Non-pigmented ciliary epithelial cell (primary cell): ENCODE data around the gene IGFBPL1.
"Not testable (repeated sequence)": the region's sequence is repeated elsewhere in the genome, so short reads cannot be mapped to it uniquely, and the experiment has no call there.

Source experiments
- DNase-seq: peaks from one replicate; pipeline ENCODE4 v3.0.0-alpha.2; 2010; ENCODE audit warnings: low read depth

IGFBPL1 gene, protein sequence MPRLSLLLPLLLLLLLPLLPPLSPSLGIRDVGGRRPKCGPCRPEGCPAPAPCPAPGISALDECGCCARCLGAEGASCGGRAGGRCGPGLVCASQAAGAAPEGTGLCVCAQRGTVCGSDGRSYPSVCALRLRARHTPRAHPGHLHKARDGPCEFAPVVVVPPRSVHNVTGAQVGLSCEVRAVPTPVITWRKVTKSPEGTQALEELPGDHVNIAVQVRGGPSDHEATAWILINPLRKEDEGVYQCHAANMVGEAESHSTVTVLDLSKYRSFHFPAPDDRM

DNA sequence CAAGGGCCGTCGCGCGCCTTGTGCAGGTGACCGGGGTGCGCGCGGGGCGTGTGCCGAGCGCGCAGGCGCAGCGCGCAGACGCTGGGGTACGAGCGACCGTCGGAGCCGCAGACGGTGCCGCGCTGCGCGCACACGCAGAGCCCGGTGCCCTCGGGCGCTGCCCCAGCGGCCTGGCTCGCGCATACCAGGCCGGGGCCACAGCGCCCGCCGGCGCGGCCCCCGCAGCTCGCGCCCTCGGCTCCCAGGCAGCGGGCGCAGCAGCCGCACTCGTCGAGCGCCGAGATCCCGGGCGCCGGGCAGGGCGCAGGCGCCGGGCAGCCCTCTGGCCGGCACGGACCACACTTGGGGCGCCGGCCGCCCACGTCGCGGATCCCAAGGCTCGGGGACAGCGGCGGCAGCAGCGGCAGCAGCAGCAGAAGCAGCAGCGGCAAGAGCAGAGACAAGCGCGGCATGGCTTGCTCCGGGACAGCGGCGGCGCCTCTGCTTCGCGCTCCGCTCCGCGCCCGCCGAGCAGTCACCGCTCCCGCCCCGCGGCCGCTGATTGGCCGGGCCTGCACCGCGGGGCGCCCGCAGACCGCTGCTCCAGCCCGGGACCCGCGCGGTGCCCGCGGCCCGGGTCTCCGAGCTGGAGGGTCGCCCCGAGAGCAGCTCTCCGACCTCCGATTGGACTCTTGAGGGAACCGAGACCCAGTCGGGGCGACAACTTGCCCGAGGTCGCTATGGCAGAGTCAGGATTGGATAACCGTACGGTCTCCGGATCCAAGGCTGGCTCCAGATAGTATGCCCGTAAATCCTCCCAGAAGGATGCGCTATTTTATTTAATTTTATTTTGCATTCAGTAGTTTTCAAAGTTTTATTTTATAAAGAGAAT is at the start of gene IGFBPL1:
Gene IGFBPL1 (minus strand): TSS at position 482 of the 871 bp plus-strand sequence. CDS start 30 bp downstream, at position 452.
- no peak for DNase-seq

DNA sequence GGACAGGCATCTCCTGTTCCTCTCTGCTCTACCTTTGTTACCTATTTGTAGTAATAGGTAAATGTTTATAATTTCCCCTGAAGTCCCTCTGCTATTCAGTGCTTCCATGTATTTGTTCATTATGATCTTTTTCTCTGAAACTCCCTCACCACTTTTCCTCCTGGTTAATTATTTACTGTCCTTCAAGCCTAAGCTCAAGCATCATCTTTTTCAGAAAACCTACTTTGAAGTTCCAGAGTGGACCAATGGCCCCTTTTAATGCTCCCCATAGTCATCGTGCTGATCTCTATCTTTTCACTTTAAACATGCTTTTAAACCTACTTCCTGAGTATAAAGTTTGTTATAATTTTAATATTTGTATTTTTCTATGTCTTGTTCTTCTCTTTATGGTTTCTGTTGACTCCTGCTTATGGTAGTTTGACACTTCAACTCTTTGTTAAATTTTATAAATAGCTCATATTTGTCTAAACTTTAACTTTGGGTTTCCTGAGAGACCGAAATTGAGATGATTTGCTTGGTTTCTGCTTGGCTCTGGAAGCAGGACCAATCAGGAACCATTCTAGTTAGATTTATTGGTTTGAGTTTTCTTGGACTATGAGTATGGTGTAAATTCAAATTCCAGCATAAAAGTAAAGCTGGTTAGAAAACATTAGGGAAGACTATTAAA is 48.5 kb upstream of the IGFBPL1 start:
- DNase-seq, result not testable (repeated sequence)

DNA sequence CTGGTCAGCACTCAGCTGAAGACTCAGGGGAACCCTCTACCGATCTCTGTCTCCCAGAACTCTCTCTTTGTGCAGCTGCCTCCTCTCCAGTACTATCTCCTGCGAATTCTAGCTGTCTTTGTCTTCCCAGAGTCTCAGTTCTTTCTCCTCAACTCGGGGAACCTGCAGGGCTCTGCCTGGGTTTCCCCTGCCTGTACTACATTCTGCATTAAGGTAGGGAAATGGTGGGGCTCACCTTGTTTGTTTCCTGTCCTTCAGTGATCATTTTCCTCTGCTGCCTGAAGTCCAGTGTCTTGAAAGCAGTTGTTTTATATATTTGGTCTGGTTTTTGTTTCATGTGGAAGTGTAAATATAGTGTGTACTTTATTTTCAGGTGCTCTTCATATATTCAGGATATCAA is 43.1 kb upstream of the IGFBPL1 start:
- DNase-seq, result no peak

DNA sequence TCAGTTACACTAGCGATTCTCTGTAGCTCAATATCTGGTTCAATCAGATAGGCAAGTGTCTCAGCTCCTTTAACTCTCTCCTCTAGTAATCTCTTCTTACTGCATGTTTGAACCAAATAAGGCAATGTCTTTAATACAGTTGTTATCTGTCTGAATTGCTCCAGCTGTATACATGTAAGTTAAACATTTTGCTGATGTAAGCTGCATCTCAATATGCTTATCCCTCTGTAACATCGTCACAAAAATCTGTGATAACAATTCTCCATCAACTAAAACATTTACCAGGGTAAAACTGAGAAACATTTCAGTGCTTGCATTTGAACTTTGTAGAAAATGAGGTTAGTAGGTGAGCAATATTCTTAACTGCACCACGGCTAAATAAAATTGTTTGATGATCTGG is 29.6 kb upstream of the IGFBPL1 start:
- no peak for DNase-seq

DNA sequence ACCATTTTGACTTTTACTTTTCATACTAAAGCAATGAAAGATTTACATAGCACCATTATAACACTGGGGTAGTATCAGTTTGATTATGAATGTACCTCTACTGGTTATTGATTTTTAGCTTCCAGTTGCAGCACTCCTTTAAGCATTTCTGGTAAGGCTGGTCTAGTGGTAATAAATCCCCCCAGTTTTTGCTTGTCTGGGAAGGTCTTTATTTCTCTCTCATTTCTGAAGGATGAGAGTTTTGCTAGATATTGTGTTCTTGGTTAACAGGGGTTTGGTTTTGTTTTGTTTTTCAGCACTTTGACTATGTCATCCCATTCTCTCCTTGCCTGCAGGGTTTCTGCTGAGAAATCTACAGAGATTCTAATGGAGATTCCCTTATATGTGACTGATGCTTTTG is 26.9 kb upstream of the IGFBPL1 start:
- DNase-seq, result no peak

DNA sequence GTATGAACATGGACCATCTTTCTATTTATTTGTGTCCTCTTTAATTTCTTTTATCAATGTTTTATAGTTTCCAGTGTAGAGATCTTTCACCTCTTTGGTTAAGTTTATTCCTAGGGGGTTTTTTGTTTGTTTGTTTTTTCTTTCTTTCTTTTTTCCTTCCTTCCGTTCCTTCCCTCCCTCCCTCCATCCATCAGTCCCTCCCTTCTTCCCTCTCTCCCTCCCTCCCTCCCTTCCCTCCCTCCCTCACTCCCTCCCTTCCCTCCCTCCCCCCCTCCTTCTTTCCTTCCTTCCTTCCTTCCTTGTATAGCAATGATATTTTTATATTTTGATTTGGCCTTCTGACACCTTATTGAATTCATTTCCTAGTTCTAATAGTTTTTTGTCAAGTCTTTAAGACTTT is 23.4 kb upstream of the IGFBPL1 start:
- no peak for DNase-seq

DNA sequence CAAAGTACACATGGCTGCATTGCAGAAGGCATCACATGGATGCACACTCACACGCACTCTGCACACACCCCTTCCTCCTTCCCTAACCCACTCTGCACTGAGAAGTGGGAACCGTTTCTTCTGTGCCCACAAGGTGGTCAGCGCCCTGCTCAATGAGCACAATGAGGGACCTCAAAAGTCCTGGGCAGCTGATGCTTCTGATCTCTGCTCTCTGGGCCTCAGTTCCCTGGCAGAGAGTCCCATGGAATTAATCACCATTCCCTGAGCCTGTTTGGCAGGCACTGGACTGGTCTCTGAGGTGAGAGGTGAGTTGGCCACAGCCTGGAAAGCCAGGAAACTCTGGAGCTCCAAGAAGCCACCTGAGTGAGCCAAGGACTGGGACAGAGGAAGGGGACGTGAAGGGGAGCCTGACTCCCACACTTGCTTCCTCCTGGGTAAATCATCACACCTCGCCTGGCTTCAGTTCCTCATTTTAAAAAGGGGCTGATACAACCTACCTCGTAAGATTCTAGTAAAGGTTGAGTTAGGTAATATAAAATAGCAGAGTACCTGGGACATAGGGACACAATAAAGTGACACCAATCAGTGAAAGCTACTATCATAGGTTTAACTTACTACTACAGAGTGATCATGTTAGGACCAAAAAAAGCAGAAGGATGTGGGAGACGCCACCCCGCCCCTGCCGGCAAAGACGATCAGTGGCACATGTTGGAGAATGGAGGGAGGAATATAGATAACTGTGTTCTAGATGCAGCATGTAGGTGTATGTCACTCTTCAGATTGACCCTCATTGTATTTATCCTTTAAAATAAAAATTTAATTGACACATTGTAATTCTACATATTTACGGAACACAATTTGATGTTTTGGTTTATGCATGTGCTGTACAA is 21.1 kb upstream of the IGFBPL1 start:
- DNase-seq, result no peak

DNA sequence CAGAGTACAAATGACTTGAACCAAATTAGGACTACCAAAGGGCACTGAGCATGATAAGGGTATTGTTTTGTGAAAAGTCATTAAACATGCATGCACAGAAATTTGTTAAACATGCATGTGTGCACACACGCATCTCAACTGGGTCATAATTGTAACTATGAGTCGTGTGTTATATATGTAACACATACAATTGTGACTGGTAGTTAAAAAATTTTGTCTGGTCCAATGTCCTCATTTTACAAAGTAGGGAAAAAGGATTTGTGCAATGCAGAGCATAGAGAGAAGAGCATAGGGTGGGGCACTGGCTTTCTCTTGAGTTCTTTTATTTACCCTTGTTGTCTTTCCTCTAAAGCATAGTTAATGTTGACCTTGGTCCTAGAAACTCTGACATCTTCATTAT is 19.3 kb upstream of the IGFBPL1 start:
- DNase-seq, result no peak

DNA sequence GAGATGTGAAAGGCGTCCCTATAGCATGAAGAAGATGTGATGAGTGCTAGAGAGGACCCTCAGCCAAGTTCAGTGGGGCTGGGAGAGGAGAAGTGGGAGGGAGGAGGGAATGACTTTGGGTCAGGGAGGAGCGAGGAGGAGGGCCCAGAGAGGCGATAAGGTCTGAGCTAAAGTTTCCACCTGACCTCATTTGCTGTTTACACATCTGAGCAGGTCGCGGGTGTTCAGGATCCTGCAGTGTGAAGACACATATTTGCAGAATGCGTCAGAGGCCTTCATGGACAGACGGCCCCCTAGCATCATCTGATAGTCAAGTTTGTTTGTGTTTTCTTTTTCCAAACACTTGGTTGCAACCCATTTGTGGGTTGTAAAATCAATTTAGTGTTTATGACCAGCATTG is 18.9 kb upstream of the IGFBPL1 start:
- DNase-seq, result no peak

DNA sequence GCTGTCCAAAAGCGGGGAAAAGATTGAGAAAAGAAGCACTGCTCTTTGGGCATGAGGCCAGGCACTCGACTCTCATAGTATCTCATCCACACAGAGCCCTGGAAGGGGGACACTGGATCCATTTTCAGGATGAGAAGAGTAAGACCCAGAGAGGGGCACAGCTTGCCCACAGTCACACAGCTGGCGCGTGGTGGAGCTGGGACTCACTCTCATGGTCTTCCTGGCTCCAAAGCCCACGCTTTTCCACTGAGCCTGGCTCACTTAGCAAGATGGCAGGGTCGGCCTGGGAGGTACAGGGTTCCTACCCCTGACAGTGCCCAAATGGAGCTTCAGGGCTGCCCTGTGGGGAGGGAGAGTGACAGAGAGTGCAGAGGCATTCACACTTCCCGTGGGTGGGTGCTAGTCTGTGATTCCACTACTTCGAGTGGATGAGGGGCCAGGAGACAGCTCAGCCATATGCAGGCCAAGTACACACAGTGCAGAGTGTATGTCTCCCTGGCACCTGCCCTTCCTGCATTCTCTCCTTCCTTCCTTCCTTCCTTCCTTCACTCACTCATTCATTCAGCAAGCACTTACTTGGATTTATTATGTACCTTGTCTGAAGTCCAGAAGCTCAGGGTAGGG is 18.3 kb upstream of the IGFBPL1 start:
- DNase-seq, result no peak

DNA sequence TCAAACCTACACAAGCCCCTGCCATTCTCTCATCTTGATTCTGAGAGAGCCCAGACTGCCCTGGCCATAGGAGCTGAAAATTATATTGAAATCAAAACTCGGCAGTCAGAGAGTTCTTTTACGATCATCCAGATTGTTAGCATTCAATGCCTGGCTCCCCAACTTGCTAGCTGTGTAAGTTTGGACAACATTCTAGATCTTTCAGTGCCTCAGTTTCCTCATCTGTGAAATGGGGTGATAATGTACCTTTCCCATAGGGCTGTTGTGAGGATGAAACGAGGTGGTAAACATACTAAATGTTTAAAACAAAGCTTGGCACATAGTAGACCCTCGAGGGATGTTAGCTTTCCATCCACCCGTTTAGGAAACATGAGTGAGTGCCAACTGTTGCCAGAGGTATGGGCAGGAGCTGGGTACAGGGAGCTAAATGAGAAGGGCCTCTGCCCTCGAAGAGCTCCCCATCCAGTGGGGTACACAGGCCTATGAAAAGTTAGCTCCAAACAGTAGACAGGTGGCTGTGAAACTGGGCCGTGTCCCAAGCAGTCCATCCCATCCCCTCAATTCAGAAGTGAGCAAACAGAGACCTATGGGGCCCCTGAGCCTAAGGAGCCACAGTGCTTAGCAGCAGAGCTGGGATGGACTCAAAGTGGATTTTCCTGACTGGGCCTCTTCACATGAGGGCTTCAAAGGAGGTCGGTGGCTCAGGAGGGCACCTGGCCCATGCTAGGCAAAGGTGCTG is 17.3 kb upstream of the IGFBPL1 start:
- no peak for DNase-seq

DNA sequence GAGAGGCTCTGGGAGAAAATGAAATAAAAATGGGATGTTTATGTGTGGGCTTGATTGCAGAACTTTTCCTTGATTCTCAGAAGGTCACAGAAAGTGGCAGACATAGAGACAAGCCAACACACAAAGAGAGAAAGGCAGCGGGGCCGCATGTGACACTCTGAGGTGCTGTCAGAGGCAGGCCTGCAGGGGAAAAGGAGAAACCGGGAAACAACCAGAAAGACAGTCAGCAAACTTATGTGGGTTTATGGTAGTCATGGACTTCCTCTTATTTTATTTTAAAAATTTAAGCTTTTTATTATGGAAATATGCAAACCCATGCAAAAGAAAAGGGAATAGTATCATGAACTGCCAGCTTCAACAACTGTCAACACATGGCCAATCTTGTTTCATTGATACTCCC is 16.3 kb upstream of the IGFBPL1 start:
- no peak for DNase-seq

DNA sequence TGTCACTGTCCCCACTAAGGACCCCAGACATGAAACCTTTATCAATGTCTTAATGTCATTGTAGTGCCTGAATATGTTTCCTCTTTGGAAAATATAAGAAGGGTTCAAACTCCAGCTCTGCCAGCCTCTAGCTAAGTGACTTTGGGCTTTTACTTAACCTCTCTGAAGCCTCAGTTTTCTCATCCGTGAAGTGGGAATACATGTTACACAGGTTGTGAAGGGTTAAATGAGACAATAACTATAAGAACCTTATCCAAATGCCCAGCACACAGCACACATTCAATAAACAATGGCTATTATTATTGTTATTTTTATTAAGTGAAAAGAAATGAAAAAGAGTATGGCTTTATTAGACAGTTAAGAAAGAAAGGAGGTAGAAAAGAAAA is 15.7 kb upstream of the IGFBPL1 start:
- no peak for DNase-seq

DNA sequence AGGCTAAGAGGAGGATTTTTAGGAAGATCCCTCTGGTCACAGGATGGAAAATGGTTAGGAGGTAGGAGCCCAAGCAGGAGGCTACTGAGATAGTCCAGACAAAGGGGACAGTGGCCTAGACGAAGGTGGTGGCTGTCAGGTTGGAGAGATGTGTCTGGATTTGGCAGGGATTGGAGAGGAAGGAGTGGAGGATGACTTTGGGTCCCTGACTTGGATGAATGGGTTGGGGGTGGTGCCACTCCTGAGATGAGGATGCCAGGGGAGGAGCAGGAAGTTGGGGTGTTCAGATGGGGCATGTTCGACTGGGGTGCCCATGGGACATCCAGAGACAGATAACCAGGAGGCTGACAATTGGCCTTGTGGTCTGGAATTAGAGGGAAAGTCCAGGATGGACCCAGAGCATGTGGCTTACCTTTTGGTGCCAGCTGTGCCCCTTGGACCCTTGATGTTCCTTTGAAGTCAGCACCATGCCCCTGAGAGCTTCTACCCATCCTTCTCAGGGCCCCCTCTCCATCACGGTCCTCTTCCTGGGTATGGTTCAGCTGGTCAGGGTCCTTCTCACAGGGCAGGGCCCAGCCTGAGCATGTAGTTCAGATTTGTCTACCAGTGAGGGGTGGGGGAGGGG is 15.1 kb upstream of the IGFBPL1 start:
- no peak for DNase-seq

DNA sequence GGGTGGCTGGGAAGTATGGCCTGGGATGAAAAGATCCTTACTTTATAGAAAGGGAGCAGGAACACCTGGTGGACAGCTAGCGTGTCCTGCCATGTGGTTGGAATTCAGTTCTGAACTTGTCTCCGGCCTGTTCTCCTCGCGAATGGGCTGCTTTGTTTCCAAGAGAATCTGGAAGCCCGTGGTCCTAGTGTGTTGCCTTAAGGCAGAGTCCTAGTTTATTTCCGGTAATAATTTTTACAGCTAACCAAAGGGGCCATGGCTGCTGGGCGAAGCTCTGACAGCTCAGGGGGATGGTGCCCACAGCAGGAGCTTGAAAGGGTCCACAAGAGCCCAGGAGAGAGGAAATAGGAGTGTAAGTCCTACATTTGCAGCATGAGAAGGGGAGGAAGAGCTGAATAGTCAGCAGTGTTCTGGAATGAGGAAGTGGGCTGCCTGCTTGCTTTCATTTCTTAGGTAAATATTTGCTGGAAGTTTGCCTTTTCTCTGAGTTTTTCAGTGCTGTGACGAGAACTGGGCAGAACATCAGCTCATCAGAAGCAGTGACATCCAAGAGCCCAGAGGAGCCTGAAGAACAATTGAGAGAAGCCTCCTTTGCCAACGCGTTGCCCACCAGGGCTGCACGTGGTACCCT is 13.1 kb upstream of the IGFBPL1 start:
- peak; percentile 23 for DNase-seq

DNA sequence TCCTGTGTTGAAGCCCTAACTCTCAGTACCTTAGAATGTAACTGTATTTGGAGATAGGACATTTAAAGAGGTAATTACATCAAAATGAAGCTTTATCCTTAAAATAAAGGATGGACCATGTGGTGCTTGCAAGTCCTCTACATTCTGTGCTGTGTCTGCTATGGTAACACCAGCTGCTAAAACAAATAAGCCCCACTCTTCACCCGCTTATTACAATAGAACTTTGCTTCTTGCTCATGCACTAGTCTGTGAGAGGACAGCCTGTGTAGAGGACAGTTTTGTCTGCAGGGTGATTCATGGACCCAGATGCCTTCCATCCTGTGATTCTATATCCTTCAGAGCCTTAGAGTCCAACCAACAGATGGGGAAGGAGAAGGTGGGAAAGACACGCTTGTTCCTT is 12.5 kb upstream of the IGFBPL1 start:
- DNase-seq, result no peak

DNA sequence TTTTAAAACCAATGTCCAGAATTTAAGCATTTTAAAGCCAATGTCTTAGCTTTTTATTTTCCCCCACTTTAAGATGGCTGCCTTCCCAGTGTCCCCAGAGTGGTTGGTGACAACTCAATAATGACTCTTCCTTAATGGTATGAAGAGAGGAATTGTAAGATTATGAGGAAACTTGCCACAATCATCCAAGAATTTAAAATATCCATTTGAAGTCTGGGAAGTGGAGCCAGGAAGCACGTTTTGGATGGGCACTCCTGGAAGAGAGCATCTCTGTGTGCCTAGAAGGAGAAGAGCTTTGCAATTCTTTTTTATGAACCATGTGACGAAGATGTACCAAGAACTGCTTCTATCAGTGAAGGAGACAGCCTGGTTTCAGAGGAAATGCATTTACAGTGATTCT is 11.3 kb upstream of the IGFBPL1 start:
- no peak for DNase-seq

DNA sequence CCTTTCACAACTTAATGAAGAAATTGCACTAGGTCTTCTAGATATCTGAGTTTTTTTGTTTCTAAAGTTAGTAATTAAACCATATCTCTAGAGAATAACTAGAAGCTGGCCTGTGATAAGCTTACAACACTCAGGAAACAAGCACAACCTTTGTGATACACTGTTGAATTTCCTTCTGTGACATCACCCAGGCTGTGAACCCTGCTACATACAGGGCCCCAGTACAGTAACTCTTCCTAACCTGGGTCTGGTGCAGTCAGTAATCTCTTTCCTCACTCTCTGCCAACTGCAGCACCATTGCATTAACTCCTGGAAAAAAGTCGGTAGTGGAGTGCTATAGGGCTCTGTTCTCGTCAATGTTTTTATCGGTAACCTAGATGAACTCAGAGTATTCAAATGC is 10.6 kb upstream of the IGFBPL1 start:
- no peak for DNase-seq

DNA sequence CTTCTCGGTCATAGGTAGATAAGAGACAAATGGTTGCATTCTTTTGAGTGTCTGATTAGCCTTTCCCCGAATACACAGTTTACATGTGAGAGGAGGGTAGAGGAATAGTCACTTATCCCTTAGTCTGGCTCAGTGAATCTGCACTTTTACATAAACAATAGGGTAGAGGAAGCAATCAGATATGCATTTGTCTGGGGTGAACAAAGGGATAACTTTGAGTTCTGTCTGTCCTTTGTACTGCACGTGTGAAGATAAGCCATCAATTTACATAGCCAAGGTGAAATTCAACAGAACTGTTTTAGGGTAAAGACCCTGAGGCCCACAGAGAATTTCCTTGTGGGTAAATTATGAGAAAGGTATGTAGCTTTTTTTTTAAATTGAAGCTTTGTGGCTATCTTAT is 10.1 kb upstream of the IGFBPL1 start:
- DNase-seq, result no peak
